Fibroblast of villous mesenchyme (primary cell): Measurements from ENCODE around the gene R3HDM2. TPM values are rescaled to one million over a fixed set of nuclear protein-coding genes. Genes with fewer than 3 reads are reported as not detected.

ENCODE experiments used
- DNase-seq: peaks from one replicate; pipeline ENCODE4 v3.0.0-alpha.2; 2010; ENCODE audit warnings: low read depth
- H3K4me3 ChIP-seq: 2 replicates; pipeline ENCODE4 v1.5.1; 2011; ENCODE audit warnings: low read depth, mild to moderate bottlenecking, low read length
- total RNA-seq: library from RNA; depleted of rRNA; stranded (reverse); fragments of >200 nt; gene quantifications from 2 replicates; pipeline ENCODE4 v1.2.3, GENCODE V29; 2012
- TF ChIP-seq, protein P1 (sequence below): IDR thresholded peaks from 2 replicates; pipeline ENCODE4 v1.5.1; 2012; ENCODE audit warnings: low read depth, mild to moderate bottlenecking, low read length; ENCODE audit not compliant: insufficient read depth

The R3HDM2 gene
- total RNA-seq, 1 donor = 19.0 TPM

DNA sequence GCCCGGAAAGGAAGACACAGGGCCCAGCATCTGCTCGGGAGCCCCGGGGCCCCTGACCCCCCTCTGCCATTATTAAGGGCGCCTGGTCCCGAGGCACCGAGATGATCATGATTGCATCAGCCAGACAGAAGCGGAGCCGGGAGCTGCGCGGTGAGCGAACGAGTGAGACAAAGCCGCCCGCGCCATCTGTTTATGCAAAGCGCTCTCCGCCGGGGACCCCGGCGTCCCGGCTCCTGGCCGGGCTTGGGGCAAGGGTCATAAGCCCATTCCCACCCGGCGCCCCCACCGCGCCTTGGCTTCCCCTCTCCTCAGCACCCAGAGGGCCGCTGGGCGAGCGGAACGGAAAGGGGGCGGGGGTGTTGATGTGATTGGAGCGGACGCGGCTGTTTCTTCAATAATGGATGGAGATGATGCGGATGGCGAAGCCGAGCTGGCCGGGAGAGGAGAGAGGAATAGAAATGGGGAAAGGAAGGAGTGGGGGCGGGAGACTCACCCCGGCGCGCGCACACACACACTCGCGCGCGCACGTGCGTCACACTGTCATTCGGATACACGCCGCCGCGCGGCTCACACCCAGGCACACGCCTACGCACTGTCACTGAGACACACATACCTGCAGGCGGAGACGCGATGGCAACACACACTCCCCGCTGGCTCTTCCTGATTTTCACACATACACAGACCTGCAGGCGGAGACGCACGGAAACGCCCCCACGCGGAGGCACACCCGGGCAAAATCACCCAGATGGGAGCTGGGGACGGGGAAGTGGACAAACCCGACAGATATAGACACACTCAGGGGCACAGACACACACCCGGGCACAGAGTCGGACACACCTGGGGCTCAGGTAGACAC lies 190.5 kb downstream of the R3HDM2 start:
- TF ChIP-seq, protein P1, sequence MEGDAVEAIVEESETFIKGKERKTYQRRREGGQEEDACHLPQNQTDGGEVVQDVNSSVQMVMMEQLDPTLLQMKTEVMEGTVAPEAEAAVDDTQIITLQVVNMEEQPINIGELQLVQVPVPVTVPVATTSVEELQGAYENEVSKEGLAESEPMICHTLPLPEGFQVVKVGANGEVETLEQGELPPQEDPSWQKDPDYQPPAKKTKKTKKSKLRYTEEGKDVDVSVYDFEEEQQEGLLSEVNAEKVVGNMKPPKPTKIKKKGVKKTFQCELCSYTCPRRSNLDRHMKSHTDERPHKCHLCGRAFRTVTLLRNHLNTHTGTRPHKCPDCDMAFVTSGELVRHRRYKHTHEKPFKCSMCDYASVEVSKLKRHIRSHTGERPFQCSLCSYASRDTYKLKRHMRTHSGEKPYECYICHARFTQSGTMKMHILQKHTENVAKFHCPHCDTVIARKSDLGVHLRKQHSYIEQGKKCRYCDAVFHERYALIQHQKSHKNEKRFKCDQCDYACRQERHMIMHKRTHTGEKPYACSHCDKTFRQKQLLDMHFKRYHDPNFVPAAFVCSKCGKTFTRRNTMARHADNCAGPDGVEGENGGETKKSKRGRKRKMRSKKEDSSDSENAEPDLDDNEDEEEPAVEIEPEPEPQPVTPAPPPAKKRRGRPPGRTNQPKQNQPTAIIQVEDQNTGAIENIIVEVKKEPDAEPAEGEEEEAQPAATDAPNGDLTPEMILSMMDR = no peak
- H3K4me3 ChIP-seq = peak overlapping the region; percentile 76
- DNase-seq = peak; percentile 66

DNA sequence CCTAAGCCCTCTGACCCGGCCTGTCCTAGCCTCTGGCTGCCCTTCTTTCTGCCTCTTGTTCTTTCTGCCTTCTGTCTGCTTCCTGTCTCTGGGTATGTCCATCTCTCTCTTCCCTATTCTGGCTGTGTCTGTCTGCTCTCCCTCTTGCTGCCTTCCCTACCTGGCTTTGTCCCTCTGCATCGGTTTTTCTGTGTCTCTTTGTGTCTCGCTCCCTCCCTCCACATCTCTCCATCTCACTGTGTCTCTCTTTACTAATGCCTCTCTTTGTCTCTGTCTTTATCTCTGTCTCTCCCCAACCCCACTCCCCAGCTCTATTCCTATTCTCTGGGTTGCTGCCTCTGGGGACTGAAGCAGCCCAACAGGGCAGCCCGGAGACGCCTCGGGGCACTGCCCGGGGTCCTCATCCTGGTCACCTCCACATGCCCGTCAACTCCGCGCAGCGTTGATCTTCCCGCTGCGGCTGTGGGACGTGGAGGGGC lies 191.2 kb downstream of the R3HDM2 start:
- peak overlapping the region; percentile 76 for H3K4me3 ChIP-seq
- TF ChIP-seq, protein P1 = no peak
- DNase-seq = no peak

DNA sequence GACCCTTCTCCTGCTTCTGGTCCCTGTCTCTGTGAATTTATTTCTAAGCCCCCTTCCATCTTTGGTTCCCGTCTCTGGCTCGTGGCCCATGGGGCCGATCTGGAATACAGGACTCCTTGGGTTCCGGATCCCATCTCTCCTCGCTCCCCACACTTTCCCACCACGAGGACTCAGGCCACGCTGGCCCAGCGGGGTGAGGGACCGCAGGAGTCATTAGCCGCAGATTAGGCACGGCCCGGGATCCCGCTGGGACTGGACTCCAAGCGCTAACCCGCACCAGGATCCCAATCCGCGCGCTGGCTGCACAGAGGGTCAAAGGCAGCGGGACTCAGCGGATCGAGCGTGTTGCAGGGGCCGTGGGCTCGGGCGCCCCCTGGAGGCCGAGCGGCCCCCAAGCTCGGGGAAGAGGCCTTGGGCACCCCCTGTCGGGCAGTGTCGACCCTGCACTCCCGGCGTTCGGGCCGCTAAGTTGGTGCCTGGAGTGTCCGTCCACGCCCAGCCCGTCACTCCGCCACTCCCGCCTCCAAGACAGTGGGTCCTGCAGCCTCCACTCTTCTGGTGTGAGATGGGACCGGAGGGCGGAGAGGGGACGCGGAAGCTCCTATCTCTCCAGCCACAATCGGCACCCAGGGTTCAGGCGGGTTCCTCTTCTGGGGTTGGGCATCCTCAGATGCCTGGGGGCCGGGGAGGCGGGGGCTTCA lies 191.8 kb downstream of the R3HDM2 start:
- TF ChIP-seq, protein P1 = peak; percentile 100
- peak; percentile 91 for DNase-seq
- peak overlapping the region; percentile 76 for H3K4me3 ChIP-seq

DNA sequence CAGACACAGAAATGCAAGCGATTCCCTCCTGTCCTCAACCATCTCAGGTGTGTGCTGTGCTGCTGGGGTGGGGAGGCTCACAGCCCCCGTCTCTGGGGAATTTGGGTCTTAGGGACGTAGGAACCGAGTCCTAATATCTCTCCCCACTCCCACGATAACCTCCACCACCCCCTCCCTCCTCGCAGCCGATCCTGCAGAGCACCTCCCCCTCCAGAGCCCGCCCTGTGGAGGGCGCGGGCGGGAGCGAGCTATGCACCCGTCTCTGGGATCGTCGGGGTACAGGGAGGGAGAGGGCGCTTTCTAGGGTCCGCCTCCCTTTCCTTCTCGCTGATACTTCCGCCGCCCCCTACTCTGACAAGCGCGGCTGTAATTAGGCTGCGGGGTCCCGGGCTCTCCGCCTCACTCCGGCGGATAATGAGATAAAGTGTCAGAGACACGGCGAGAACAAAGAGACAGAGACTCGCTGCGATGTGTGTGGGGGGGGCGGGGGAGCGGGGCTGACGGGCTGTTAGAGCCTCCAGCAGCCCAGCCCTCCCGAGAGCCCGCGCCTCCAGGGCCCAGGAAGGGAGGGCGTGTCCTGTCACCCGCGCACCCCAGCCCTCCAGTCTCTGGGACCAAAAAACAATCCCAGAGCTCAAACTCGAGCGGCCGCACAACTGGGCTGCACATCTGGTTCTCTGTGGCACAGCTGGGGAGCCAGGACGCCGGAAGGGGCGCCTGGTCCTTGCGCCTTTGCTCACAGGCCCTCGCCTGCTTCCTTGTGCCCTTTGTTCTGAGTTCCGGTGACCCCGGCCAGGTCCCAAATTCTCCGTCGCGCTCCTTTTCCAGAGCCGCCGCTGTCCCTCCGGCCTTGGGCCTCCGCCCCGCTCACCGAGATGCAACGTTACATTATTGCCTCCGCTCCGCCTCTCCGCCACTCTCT lies 192.7 kb downstream of the R3HDM2 start:
- peak; percentile 22 for DNase-seq
- TF ChIP-seq, protein P1 = no peak
- H3K4me3 ChIP-seq = peak overlapping the region; percentile 50

DNA sequence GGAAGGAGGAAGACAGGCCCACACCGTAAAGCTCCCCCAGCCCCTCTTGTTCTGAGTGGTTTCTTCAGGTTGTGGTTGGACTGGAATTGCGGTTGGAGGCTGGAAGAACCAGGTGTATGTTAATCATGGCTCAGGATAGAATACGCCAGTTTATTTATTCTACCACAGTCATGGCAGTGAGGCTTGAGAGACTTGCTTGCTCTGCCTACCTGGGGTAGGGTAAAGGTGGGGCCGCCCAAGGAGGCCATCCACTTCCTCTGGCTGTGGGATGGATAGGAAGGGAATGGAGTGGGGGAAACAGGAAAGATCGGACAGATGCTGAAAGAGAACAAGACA lies 193.3 kb downstream of the R3HDM2 start:
- TF ChIP-seq, protein P1 = no peak
- no peak for DNase-seq
- H3K4me3 ChIP-seq = no peak overlapping the region

DNA sequence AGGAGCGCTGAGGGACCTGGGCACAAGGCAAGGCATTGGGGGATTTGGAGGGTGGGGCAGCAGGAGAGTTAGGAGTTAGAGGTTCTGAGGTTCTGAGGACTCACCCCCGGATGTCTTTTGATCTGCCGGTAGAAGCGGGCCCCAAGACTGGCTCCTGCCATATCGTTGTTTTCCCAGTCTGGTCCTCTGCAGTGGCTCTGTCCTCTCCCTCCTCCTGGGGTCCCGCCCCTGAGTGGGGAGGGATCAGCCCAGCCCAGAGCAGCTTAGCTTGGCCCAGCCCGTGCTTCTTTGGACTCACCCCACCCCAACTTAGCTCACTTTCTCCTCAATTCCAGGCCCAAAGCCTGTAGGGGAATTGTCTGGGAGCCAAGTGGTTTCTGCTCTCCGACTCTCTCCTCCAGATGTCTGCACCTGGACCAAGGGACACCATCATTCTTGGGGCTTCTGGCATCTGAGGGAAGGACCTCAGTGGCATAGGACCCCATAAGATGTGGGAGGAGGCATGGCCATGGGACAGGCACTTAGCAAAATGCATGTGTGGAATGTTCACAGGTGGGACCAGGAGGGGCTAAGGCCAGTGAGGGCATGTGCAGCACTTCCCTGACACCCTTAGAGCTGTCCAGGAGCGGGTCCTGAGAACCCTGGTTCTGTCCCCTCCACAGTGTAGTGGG lies 193.8 kb downstream of the R3HDM2 start:
- DNase-seq = no peak
- no peak overlapping the region for H3K4me3 ChIP-seq
- TF ChIP-seq, protein P1 = no peak
